HG03159 (cell line): ENCODE data around the gene USP35.

Experiments
- ATAC-seq: cut with Tn5 transposase; IDR thresholded peaks from one replicate; pipeline ENCODE4 v1.9.1; 2021; ENCODE audit warnings: mild to moderate bottlenecking, moderate library complexity; ENCODE audit not compliant: unreplicated experiment

The USP35 gene

DNA sequence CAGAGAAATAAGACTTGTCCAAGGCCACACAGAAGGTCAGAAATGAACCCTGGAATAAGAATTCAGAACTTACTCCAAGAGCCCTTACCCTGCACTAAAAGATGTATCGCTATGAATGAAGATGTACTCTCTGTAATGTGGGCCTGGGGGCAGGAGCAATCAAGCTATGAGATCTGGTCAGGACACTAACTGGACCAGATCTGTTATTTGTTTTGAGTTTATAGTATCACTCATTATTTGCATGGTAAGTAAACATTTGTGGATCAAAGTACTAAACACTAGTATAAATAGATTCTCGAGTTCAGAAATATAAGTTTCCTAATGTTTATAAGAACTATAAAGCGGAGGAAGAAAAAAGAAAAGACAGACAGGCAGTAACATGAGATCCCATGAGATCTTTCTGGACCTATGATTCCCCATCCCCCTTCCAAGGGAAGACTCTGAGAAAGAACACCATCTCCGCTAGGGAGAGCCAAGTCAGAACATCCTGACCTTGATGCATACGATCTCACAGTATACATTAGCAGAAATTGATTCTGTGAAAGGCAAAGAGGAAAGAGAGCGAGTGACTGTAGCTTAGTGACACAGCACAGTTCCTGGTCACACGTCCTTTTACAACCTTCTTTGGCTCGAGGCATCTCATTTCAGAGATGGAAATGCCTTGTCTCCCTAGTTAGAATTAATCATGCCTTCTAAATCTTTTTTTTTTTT lies 71.2 kb downstream of the USP35 start:
- no peak for ATAC-seq

DNA sequence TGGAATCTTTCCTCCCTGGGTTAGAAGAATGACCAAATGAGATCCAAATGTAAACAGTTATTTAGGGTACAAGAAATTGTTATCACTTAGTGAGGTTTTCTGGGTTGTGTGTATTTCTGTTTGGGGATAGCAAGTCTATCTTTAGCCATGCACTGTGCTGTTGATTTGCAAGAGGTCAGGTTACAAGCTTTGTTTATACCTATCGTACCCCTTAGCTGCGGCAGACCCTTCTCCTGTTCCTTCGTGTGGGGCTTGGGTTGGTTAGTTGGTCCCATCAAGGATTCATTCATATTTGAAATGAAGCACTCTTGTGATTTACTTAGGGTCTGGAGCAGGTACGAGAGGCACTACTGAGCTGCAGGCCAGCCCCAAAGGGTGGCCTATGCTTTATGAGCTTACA lies 72.6 kb downstream of the USP35 start:
- no peak for ATAC-seq

GRCh38 chr11:78261828-78262227 lies 73.1 kb downstream of the USP35 start:
- no peak for ATAC-seq

DNA sequence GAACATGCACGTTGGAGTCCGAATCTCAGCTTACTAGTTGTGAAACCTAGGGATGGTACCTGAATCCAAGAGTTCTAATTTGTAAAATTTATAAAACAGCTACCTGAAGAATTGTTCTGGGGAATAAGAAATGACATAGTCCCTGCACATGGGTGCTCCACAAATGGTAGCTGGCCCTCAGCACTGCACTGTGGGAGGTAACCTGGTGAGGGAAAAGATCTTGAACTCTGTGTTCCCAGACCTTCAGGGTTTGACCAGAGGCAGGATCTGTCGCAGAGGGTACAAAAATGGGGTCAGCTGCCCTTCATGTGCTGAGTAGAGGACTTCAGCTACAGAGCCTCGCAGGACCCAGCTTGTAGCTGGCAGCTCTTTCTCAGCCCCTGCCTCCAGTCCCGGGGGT lies 73.5 kb downstream of the USP35 start:
- no peak for ATAC-seq

DNA sequence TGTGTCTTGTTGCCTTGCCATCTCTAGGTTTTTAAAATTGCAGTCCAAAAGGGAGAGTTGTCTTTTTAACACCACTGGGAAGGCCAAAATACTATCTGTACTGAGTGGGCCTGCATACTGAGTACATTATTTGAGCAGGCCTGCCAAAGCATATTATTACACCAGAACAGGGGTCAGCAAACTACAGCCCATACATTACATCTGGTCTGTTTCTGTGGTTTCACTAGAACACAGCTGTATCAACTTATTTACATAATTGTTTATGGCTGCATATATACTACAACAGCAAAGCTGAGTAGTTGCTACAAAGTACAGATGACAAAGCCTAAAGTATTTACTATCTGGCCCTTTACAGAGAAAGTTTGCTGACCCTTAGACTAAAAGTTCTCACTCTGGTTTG lies 74.0 kb downstream of the USP35 start:
- ATAC-seq, result no peak
